ENCODE measurements around the gene UCP2. TPM values are rescaled to one million over a fixed set of nuclear protein-coding genes. Genes with fewer than 3 reads are reported as not detected.
A peak's percentile ranks its signal among the peaks of the same experiment; 100 is the strongest.

The UCP2 gene, protein sequence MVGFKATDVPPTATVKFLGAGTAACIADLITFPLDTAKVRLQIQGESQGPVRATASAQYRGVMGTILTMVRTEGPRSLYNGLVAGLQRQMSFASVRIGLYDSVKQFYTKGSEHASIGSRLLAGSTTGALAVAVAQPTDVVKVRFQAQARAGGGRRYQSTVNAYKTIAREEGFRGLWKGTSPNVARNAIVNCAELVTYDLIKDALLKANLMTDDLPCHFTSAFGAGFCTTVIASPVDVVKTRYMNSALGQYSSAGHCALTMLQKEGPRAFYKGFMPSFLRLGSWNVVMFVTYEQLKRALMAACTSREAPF
- total RNA-seq (ENCODE audit: unreplicated experiment): 12.8 TPM
- long read RNA-seq, transcript UCP2-201 (8 exons, 2,113 nt): major isoform, 7 of 7 reads
- long read RNA-seq, partial matches to known transcripts: 0 of 7 reads
- long read RNA-seq, other reads (novel, unspliced or antisense): 0 of 7 reads

DNA sequence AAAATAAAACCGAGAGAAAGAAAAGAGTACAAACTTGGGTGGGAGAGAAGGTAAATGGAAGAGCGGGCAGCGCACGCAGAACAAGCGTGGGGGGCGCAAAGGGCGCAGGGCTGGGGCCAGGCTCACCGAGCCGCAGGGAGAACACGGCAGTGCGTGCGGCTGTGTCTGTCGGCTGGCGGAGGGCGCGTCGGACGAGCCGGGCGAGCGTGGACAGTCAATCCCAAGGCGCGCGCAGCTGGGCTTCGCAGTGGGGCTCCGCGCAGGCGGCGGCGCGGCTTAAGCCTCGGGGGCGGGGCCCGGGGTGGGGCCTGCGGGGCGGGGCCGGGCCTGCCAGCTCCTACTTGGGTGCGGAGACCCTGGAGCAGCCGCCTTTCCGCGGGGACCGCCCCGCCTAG is at the start of gene UCP2:
Gene UCP2 (minus strand): TSS at position 249 of the 395 bp plus-strand sequence. CDS start 4,465 bp downstream, outside the sequence.
- Mint-ChIP-seq H3K9me3 (ENCODE audit: unreplicated experiment) (no peaks in the 10 kb centered on the region), H3K36me3 (ENCODE audit: low read depth, unreplicated experiment) (peaks cover 9% of the 10 kb centered on the region), H3K27ac (ENCODE audit: unreplicated experiment) (peak within 1 kb of the TSS; percentile 99), H3K4me3 (ENCODE audit: unreplicated experiment) (peak within 1 kb of the TSS; percentile 98), H3K4me1 (ENCODE audit: unreplicated experiment) (peaks cover 31% of the 10 kb centered on the region), H3K27me3 (ENCODE audit: unreplicated experiment) (peaks cover 13% of the 10 kb centered on the region)
- TF ChIP-seq, protein P1, sequence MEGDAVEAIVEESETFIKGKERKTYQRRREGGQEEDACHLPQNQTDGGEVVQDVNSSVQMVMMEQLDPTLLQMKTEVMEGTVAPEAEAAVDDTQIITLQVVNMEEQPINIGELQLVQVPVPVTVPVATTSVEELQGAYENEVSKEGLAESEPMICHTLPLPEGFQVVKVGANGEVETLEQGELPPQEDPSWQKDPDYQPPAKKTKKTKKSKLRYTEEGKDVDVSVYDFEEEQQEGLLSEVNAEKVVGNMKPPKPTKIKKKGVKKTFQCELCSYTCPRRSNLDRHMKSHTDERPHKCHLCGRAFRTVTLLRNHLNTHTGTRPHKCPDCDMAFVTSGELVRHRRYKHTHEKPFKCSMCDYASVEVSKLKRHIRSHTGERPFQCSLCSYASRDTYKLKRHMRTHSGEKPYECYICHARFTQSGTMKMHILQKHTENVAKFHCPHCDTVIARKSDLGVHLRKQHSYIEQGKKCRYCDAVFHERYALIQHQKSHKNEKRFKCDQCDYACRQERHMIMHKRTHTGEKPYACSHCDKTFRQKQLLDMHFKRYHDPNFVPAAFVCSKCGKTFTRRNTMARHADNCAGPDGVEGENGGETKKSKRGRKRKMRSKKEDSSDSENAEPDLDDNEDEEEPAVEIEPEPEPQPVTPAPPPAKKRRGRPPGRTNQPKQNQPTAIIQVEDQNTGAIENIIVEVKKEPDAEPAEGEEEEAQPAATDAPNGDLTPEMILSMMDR (IDR thresholded peaks at IDR 0.05; ENCODE audit: unreplicated experiment): no peak
- peak; percentile 82 for DNase-seq (ENCODE audit: low spot score)

DNA sequence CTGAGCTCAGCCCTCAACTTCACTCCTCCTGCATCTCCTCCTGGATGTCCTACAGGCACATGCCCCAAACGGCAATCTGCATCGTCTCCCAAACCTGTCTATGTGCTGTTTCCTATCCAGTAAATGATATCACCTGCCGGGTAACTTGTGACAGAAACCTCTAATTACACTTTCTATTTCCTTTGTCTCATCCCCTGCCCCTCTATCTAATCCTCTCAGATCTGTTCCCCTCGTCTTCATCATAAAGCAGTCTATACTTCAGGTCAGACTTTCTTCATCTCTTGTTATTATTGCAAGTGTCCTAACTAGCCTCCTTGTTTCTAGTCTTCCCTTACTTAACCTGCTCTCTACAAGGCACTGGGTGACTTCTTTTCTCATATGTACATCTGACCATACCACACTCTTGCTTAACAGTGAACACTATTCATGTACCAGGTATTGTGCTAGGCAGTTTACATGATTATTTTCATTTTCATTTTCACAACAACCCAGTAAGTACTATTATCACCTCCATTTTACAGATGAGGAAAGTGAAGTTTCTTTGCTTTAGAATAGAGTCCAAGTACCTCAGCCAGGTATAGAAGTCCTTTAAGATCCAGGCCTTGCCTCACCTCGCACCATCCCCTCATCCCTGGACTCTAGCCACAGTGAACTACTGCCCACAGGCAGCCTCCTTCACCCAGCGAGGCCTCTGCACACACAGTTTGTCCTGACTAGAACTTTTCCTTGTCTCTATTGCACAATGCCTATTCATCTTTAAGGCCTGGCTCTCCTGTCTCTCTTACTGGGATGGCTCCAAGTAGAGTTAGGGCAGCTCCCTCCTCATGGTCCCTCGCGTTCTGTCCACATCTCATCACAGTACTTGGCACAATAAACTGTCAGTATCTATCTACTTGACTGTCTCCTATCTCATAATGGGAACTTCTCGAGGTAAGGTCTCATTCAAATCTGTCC is 48.4 kb upstream of the UCP2 start:
- Mint-ChIP-seq H3K36me3 (ENCODE audit: low read depth, unreplicated experiment) (peaks cover 6% of the 10 kb centered on the region), H3K27ac (ENCODE audit: unreplicated experiment) (no peak overlapping the region), H3K4me1 (ENCODE audit: unreplicated experiment) (no peaks in the 10 kb centered on the region), H3K9me3 (ENCODE audit: unreplicated experiment) (no peaks in the 10 kb centered on the region), H3K27me3 (ENCODE audit: unreplicated experiment) (no peaks in the 10 kb centered on the region), H3K4me3 (ENCODE audit: unreplicated experiment) (no peak overlapping the region)
- TF ChIP-seq, protein P1 (IDR thresholded peaks at IDR 0.05; ENCODE audit: unreplicated experiment): no peak
- no peak for DNase-seq (ENCODE audit: low spot score)

DNA sequence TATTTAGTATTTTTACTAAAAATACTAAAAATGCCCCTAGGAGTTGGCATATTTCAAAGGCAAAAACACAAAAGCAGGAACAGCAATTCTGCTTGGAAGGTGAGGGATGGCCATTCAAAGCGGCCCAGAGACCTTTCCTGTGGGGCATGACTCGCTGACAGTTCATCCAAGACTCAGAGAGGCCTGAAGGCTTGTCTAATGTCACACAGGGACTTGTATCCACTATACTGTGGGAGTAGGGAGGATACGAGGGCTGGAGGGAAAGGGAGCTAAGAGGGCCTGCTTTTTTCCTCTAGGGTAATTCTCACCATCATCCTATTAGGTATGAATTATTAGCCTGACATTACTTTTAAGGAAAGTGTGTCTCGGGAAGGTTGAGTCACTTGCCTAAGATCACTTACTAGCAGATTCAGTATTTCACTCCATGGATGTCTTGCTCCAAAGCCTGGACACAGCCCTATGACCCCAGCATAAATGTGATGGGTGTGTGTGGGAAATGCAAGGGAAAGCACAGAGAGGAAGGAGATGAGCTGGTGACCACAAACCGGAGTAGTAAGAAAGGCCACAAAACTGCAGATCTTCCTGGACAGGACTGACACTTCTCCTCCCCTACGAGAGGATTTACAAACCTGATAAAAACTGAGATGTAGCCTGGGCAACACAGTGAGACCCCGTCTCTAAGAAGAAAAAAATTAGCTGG is 43.0 kb upstream of the UCP2 start:
- DNase-seq (ENCODE audit: low spot score): no peak
- no peaks in the 10 kb centered on the region for H3K36me3 Mint-ChIP-seq (ENCODE audit: low read depth, unreplicated experiment)
- H3K27ac Mint-ChIP-seq (ENCODE audit: unreplicated experiment): no peak overlapping the region
- no peaks in the 10 kb centered on the region for H3K27me3 Mint-ChIP-seq (ENCODE audit: unreplicated experiment)
- TF ChIP-seq, protein P1 (IDR thresholded peaks at IDR 0.05; ENCODE audit: unreplicated experiment): no peak
- no peak overlapping the region for H3K4me3 Mint-ChIP-seq (ENCODE audit: unreplicated experiment)
- H3K4me1 Mint-ChIP-seq (ENCODE audit: unreplicated experiment): peaks cover 11% of the 10 kb centered on the region
- no peaks in the 10 kb centered on the region for H3K9me3 Mint-ChIP-seq (ENCODE audit: unreplicated experiment)

DNA sequence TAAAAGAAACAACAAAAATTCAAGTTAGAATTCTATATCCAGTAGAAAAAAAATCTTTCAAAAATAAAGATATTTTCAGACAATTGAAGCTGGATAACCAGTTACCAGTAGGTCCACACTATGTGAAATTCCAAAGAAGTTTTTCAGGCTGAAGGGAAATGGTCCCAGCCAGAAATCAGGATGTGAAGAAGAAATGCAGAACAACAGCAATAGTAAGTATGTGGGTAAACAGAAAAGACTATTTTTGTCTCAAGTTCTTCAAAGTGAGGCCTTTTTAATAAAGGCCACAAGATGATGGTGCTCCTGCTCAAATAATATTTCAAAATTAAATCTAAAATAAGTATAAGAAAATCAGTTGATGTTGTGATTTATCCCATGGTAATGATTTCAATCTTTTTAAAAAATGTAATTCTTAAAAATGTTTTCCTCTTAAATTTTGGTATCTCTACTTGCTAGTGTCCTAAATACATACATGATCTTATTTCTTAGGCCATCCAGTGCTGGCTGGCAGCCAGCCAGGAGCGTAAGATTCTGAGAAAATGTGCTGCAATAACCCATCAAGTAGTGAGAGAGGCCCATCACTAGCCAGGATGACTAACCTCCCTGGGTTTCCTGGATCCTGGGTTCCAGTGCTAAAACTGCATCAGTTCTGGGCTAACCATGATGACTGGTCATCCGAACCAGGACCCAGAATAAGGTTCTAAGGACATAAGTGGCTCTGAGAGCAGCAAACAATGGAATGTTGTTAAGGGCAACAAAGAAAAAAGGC is 41.8 kb upstream of the UCP2 start:
- no peaks in the 10 kb centered on the region for H3K9me3 Mint-ChIP-seq (ENCODE audit: unreplicated experiment)
- TF ChIP-seq, protein P1 (IDR thresholded peaks at IDR 0.05; ENCODE audit: unreplicated experiment): no peak
- H3K4me3 Mint-ChIP-seq (ENCODE audit: unreplicated experiment): no peak overlapping the region
- H3K27me3 Mint-ChIP-seq (ENCODE audit: unreplicated experiment): no peaks in the 10 kb centered on the region
- H3K27ac Mint-ChIP-seq (ENCODE audit: unreplicated experiment): no peak overlapping the region
- no peaks in the 10 kb centered on the region for H3K36me3 Mint-ChIP-seq (ENCODE audit: low read depth, unreplicated experiment)
- H3K4me1 Mint-ChIP-seq (ENCODE audit: unreplicated experiment): peaks cover 11% of the 10 kb centered on the region
- no peak for DNase-seq (ENCODE audit: low spot score)
